Stimulated activated CD8-positive, alpha-beta memory T cell treated with anti-CD3 and anti-CD28 coated beads, Interleukin-12 subunit alpha, Interleukin-12 subunit beta, amount 100 ng/mL, for 4 hours (primary cell): ENCODE results near the gene MAMLD1.

ENCODE experiments used
- DNase-seq: peaks from one replicate; pipeline ENCODE4 v3.0.0-alpha.2; 2020; ENCODE audit warnings: low read depth

Gene MAMLD1

GRCh38 chrX:150531467-150531866 lies 168.3 kb downstream of the MAMLD1 start:
- no peak for DNase-seq

GRCh38 chrX:150533863-150534262 lies 170.7 kb downstream of the MAMLD1 start:
- no peak for DNase-seq

- no peak for DNase-seq
Observed at GRCh38 chrX:150536455-150537116, 173.5 kb downstream of the MAMLD1 start.

GRCh38 chrX:150537851-150538250 lies 174.7 kb downstream of the MAMLD1 start:
- DNase-seq = no peak

GRCh38 chrX:150540965-150541364 lies 177.8 kb downstream of the MAMLD1 start:
- no peak for DNase-seq

- no peak for DNase-seq
Observed at GRCh38 chrX:150542846-150543229, 179.7 kb downstream of the MAMLD1 start.

- DNase-seq = no peak
Observed at GRCh38 chrX:150543230-150544155, 180.4 kb downstream of the MAMLD1 start.

GRCh38 chrX:150544222-150544787 lies 181.2 kb downstream of the MAMLD1 start:
- no peak for DNase-seq

GRCh38 chrX:150544835-150545770 lies 182.0 kb downstream of the MAMLD1 start:
- no peak for DNase-seq

GRCh38 chrX:150546711-150547153 lies 183.6 kb downstream of the MAMLD1 start:
- DNase-seq = no peak

- no peak for DNase-seq
Observed at GRCh38 chrX:150547375-150548115, 184.4 kb downstream of the MAMLD1 start.

GRCh38 chrX:150548251-150548650 lies 185.1 kb downstream of the MAMLD1 start:
- DNase-seq = no peak

- DNase-seq = no peak
Observed at GRCh38 chrX:150548684-150549083, 185.6 kb downstream of the MAMLD1 start.

- no peak for DNase-seq
Observed at GRCh38 chrX:150551963-150552362, 188.8 kb downstream of the MAMLD1 start.

GRCh38 chrX:150558424-150558823 lies 195.3 kb downstream of the MAMLD1 start:
- no peak for DNase-seq
